IPS-15b (cell line): ENCODE data around the gene APOBR.
"Not testable (repeated sequence)": the region's sequence is repeated elsewhere in the genome, so short reads cannot be mapped to it uniquely, and the experiment has no call there.

ENCODE experiments used
- H3K27me3 ChIP-seq: one replicate; pipeline ENCODE4 v1.6.1; 2013; ENCODE audit warnings: low read length; ENCODE audit not compliant: control insufficient read depth, insufficient read depth
- H3K36me3 ChIP-seq: one replicate; pipeline ENCODE4 v1.6.1; 2013; ENCODE audit warnings: low read length; ENCODE audit not compliant: control insufficient read depth, insufficient read depth
- H3K4me1 ChIP-seq: one replicate; pipeline ENCODE4 v1.6.1; 2013; ENCODE audit warnings: mild to moderate bottlenecking, low read length; ENCODE audit not compliant: control insufficient read depth, insufficient read depth
- H3K4me3 ChIP-seq: one replicate; pipeline ENCODE4 v1.5.1; 2013; ENCODE audit warnings: low read depth, low read length
- H3K9ac ChIP-seq: one replicate; pipeline ENCODE4 v1.6.1; 2013; ENCODE audit warnings: low read depth, mild to moderate bottlenecking, low read length
- H3K9me3 ChIP-seq: one replicate; pipeline ENCODE4 v1.6.1; 2013; ENCODE audit warnings: mild to moderate bottlenecking, low read length; ENCODE audit not compliant: control insufficient read depth, insufficient read depth

Gene APOBR

DNA sequence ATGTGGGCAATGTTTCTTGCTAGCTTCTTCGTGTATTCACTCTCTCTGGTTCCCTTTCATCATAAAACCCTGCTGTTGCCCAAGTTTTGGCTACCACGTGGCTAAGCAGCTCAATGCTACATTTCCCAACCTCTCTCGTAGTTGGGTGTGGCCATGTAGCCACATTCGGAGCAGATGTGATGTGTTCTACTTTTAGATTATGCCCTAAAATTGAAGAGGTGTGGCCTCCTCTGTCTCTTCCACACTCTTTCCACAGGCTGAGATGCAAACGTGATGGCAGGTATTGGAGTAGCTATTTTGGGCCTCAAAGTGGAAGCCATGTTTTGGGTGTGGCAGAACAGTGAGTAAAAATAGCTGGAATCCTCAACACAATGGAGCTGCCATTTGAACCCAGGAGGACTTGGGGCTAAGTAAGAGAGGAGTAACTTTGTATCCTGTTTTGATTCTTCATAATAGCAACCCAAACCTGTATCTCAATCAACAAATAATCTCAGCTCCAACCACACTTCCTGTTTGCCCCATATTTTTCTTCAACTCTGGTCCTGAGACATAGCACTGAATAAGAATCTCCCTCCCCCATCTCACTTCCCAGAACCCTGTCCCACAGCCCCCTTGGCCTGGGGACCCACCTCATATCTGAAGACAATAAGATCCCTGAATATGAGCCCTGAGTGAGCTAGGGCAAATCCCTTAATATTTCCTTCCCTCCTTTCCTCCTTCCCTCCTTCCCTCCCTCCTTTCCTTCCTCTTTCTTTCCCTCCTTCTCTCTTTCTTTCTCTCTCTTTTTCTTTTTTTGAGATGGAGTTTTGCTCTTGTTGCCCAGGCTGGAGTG lies 40.3 kb downstream of the APOBR start:
- Histone ChIP-seq H3K27me3 (no peaks in the 10 kb centered on the region), H3K4me1 (no peaks in the 10 kb centered on the region), H3K9ac (no peak overlapping the region)

DNA sequence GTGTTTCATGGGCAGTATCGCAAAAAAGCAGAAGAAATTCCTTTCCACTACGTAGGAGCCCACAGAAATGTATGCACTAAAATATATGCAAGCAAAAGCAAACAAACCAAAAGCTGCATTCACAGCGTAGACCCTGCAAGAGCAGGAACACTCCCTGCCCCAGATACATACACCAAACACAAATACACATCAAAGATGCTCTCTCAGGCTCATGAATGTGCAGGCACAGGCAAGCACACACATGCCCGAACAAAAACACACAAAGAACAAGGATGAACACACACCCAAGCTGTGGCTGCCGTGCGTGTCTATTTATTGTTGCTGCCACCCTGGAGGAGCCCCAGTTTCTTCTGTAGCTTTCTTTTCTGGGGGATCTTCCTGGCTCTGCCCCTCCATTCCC lies 42.6 kb downstream of the APOBR start:
- Histone ChIP-seq H3K4me3 (no peak overlapping the region), H3K27me3 (no peaks in the 10 kb centered on the region), H3K4me1 (no peaks in the 10 kb centered on the region), H3K9me3 (no peaks in the 10 kb centered on the region), H3K9ac (no peak overlapping the region), H3K36me3 (no peaks in the 10 kb centered on the region)

More for the DNA sequence above, 40.3 kb downstream of the APOBR start:
- Histone ChIP-seq H3K4me3 (no peak overlapping the region), H3K36me3 (no peaks in the 10 kb centered on the region), H3K9me3 (no peaks in the 10 kb centered on the region)

DNA sequence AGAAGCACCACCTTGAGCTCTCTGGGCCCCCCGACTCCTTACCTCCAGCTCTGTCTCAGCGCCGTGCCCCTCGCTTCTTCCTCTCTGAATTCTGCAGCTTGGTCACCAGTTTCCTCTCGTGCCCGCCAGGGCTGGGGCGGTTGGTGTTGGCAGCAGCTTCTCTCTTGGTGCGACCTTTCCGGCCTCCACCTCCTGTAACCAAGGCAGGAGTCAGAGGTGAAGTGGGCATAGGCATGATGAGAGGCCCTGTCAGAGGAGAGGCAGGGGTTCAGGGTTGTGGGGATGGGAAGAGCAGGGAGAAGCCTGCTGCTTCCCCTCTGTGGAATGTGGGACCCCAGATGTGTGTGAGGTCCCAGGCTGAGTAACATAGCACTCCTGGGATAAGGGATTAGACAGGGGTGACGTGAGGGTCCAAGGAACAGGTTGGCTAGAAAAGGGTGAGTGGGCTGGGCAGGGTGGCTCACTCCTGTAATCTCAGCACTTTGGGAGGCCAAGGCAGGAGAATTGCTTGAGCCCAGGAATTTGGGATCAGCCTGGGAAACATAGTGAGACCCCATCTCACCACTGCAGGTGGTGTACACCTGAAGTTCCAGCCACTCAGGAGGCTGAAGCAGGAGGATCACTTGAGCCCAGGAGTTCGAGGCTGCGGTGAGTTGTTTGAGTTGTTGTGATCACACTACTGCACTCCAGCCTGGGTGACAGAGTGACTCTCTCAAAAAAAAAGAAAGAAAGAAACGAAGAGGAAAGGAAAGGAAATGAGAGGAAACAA lies 43.7 kb downstream of the APOBR start:
- Histone ChIP-seq H3K36me3 (no peaks in the 10 kb centered on the region), H3K4me3 (no peak overlapping the region), H3K9me3 (no peaks in the 10 kb centered on the region), H3K9ac (no peak overlapping the region), H3K4me1 (no peaks in the 10 kb centered on the region), H3K27me3 (no peaks in the 10 kb centered on the region)

DNA sequence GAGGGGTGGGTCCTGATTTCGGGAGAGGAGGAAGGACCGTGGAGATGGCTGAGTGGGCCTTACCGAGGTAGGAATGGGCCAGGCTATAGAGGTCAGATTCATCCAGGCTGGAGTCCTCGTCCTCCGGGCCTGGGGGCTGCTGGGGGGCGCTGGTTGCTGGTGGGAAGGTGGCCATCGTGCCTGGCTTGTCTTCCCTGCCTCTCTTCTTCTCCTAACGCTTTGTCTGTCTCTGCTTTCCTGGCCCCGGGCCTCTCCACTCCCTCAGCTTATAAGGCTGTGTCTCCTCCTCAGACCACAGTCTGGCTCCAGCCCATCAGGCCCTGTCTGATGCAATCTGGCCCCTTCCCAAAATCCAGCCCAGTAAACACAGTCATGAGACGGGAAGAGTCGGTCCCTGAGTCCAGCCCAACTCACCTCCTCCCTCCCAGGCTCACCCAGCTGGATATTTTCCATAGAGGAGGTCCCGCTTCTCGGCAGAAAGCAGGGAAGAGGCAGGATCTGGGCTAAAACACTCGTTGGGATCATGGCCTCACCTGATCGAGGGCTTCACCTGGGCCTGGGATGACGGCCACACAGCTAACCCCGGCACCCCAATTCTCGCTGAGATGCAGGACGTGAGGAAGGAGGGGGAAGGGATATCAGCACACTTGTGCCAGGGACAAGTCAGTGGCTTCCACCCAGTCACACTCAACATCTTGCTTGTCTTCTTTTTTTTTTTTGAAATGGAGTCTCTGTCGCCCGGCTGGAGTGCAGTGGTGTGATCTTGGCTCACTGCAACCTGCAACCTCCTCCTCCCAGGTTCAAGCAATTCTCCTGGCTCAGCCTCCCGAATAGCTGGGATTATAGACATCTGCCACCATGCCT lies 44.5 kb downstream of the APOBR start, which contains the start of gene NUPR1:
Gene NUPR1, minus strand, starts transcription at position 242 of the 864 bp plus-strand sequence. Its CDS starts 67 bp downstream, at position 175.
- no peak within 1 kb of the TSS for H3K9ac ChIP-seq
- no peak within 1 kb of the TSS for H3K4me3 ChIP-seq
- no peaks in the 10 kb centered on the region for H3K36me3 ChIP-seq
- H3K27me3 ChIP-seq: no peaks in the 10 kb centered on the region
- no peaks in the 10 kb centered on the region for H3K4me1 ChIP-seq
- no peaks in the 10 kb centered on the region for H3K9me3 ChIP-seq

DNA sequence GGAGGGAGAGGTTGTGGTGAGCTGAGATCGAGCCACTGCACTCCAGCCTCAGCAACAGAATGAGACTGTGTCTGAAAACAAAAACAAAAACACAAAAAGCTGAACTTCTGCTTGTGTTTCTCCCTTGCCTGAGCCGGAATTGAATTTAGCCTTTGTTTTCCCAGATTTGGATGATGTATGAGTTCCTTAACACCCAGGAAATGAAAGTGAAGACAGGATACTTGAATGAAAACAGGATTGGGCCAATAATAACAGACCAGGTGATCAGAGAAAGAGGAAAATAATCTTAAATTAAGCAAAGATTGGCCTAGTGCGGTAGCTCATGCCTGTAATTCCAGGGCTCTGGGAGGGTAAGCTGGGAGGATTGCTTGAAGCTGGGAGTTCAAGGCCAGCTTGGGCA lies 45.9 kb downstream of the APOBR start:
- H3K4me3 ChIP-seq: no peak overlapping the region

DNA sequence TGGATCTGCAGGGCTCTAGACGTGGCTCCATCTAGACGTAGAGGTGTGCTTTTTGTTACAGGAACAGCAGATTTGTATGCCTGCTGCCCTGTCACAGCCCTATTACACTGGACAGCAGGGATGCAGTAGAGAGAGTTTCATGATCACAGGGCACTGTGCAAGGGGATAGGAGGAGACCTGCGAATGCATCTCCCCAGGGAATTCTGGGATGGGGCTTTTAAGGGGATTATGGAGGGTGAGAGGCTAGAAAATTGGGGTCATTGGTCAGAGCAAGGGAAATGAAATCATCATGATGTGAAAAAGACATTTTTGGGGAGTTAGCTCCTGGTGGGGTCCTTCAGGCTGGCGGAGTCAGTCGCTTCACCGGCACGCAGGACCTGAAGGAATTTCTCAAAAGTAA lies 48.2 kb downstream of the APOBR start:
- no peaks in the 10 kb centered on the region for H3K9me3 ChIP-seq
- H3K27me3 ChIP-seq: no peaks in the 10 kb centered on the region
- no peak overlapping the region for H3K9ac ChIP-seq
- H3K4me3 ChIP-seq: no peak overlapping the region
- no peaks in the 10 kb centered on the region for H3K36me3 ChIP-seq
- H3K4me1 ChIP-seq: no peaks in the 10 kb centered on the region

More for the DNA sequence above, 45.9 kb downstream of the APOBR start:
- H3K9me3 ChIP-seq: no peaks in the 10 kb centered on the region
- H3K4me1 ChIP-seq: no peaks in the 10 kb centered on the region
- H3K9ac ChIP-seq: no peak overlapping the region
- no peaks in the 10 kb centered on the region for H3K27me3 ChIP-seq
- no peaks in the 10 kb centered on the region for H3K36me3 ChIP-seq

DNA sequence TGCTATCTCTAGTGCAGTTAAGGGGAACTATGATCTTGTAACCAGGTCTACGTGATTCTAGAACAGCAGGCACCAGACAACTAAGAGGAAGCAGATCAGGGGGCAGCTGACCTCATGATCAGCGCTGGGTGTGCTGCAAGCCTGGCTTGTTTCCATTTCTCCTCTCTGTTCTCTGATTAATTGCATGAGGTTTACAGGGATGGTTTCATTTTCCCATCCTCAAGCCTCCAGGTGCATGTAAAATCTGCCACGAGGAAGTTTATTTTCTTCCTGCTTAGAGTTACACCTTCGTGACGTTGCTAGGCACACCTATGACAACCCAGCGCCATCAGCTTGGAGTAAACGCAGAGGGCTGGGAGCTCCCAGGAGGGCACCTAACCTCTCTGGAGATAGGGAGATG lies 48.6 kb downstream of the APOBR start:
- Histone ChIP-seq H3K9ac (no peak overlapping the region), H3K4me3 (no peak overlapping the region)

DNA sequence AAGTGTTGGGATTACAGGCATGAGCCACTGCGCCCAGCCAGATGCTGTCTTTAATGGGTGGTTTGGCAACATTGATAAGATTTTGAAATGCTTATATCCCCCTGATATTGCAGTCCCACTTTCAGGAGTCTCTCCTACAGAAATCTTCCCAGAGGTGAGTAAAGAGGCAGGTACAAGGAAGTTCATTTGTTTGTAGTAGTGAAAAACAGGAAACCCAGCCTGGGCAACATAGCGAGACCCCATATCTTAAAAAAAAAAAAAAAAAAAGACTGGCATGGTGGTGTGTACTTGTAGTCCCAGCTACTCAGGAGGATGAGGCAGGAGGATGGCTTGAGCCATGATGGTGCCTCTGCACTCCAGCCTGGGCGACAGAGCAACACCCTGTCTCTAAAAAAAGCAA lies 50.6 kb downstream of the APOBR start:
- H3K4me1 ChIP-seq: no peaks in the 10 kb centered on the region
- no peaks in the 10 kb centered on the region for H3K9me3 ChIP-seq
- H3K27me3 ChIP-seq: no peaks in the 10 kb centered on the region
- no peaks in the 10 kb centered on the region for H3K36me3 ChIP-seq
- H3K9ac ChIP-seq: no peak overlapping the region
- H3K4me3 ChIP-seq: no peak overlapping the region

More for the DNA sequence above, 48.6 kb downstream of the APOBR start:
- Histone ChIP-seq H3K27me3 (no peaks in the 10 kb centered on the region), H3K36me3 (no peaks in the 10 kb centered on the region), H3K4me1 (no peaks in the 10 kb centered on the region), H3K9me3 (no peaks in the 10 kb centered on the region)

DNA sequence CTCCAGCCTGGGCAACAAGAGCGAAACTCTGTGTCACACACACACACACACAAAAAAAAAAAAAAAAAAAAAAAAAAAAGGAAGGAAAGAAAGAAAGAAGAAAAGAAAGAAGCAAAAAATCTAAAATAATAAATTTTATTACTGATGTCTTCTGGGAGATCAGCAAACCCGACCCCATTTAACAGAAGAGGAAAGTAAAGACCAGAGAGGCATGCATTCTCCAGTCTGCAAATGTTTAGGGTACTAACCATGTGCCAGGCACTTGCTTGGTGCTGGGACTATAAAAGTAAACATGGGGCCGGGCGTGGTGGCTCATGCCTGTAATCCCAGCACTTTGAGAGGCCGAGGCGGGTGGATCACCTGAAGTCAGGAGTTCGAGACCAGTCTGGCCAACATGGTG lies 51.5 kb downstream of the APOBR start:
- not testable (repeated sequence) for H3K9ac ChIP-seq, H3K4me1 ChIP-seq, H3K4me3 ChIP-seq, H3K27me3 ChIP-seq, H3K9me3 ChIP-seq, H3K36me3 ChIP-seq

DNA sequence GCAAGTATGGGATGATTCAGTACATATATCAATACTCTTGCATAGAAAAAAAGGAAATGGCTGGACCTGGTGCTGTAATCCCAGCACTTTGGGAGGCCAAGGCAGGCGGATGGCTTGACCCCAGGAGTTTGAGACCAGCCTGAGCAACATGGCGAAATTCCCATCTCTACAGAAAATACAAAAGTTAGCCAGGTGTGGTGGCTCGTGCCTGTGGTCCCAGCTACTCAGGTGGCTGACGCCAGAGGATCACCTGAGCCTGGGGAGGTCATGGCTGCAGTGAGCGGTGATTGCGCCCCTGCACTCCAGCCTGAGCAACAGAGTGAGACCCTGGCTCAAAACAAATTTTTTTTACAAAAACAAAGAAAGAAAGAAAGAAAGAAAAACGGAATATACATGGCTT lies 52.2 kb downstream of the APOBR start:
- no peaks in the 10 kb centered on the region for H3K36me3 ChIP-seq
- H3K27me3 ChIP-seq: no peaks in the 10 kb centered on the region
- no peaks in the 10 kb centered on the region for H3K9me3 ChIP-seq
- H3K4me1 ChIP-seq: no peaks in the 10 kb centered on the region
- no peak overlapping the region for H3K9ac ChIP-seq
- H3K4me3 ChIP-seq: no peak overlapping the region

DNA sequence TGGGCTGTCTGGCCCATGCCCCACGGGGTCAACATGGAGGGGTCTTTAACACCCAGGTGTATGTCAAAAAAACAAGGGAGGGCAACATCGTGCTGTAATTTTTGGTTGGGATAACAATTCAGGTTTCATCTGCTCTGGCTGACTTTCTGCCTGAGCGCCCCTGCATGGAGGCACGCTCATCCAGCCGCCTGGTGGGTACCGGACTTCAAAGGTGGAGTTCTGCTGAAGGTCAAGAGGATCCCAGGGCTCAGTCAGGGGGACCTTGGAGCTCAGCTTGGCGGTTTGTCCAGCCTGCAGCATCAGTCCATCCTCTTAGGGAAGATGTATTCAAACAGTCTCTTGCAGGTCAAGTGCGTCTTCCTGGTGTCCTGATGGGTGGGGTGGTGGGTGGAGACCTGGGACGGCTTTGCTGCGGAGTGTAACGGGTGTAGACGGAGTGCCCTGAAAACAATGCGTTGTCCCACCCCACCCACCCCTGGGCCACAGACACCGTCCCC lies 53.9 kb downstream of the APOBR start:
- Histone ChIP-seq H3K9ac (no peak overlapping the region), H3K4me3 (no peak overlapping the region), H3K9me3 (no peaks in the 10 kb centered on the region), H3K36me3 (no peaks in the 10 kb centered on the region), H3K4me1 (no peaks in the 10 kb centered on the region), H3K27me3 (no peaks in the 10 kb centered on the region)
